PC-9 (cell line): ENCODE data around the gene UNC93A. TPM values are rescaled to one million over a fixed set of nuclear protein-coding genes. Genes with fewer than 3 reads are reported as not detected.

Source experiments
- BruUV-seq: library from RNA; stranded (reverse); fragments of 400-500 nt; replicated peaks from 2 replicates; lab custom pipeline; 2021; lab: Mats Ljungman, UMichigan
- CTCF ChIA-PET: fragments of 300-600 bp; sonication (Branson Sonifier 250); formaldehyde crosslinking; loops from one replicate; lab custom pipeline; 2022; ENCODE audit warnings: antibody characterized with exemption; lab: Charles Lee
- POLR2A ChIA-PET: fragments of 300-600 bp; sonication (Branson Sonifier 250); formaldehyde crosslinking; loops from one replicate; lab custom pipeline; 2022; ENCODE audit warnings: antibody characterized with exemption; ENCODE audit not compliant: unreplicated experiment; lab: Charles Lee
- DNase-seq, 2 experiments: peaks; one replicate each; pipeline versions ENCODE4 v3.0.0 to v3.0.0-alpha.2; 2015 to 2022; ENCODE audit warnings: mixed read lengths in 1 of 2
- H2AFZ ChIP-seq: fragments of 200-600 bp; sonication (generic); 2 replicates; pipeline ENCODE4 v1.8.1; 2017; ENCODE audit warnings: antibody characterized with exemption
- H3F3A ChIP-seq: fragments of 200-600 bp; sonication (generic); 2 replicates; pipeline ENCODE4 v1.8.1; 2017; ENCODE audit warnings: antibody characterized with exemption, mild to moderate bottlenecking, low read depth; ENCODE audit not compliant: insufficient read depth
- H3K27ac ChIP-seq: fragments of 200-600 bp; sonication (generic); 2 replicates; pipeline ENCODE4 v1.6.1; 2016; ENCODE audit warnings: mixed run types
- H3K27me3 ChIP-seq: fragments of 200-600 bp; sonication (generic); 2 replicates; pipeline ENCODE4 v1.6.1; 2016; ENCODE audit warnings: low read depth, mixed run types; ENCODE audit not compliant: insufficient read depth
- H3K36me3 ChIP-seq: fragments of 200-600 bp; sonication (generic); 2 replicates; pipeline ENCODE4 v1.6.1; 2016; ENCODE audit warnings: low read depth, mixed run types
- H3K4me1 ChIP-seq: fragments of 200-600 bp; sonication (generic); replicated peaks from 2 replicates; pipeline ENCODE4 v1.6.1; 2016; ENCODE audit warnings: mixed run types; ENCODE audit not compliant: insufficient read depth
- H3K4me2 ChIP-seq: fragments of 200-600 bp; sonication (generic); 2 replicates; pipeline ENCODE4 v1.6.1; 2017; ENCODE audit warnings: mixed run types
- H3K4me3 ChIP-seq: fragments of 200-600 bp; sonication (generic); 2 replicates; pipeline ENCODE4 v1.6.1; 2016; ENCODE audit warnings: mixed run types
- H3K79me2 ChIP-seq: fragments of 200-600 bp; sonication (generic); 2 replicates; pipeline ENCODE4 v1.6.1; 2017; ENCODE audit warnings: low read depth, mixed run types
- H3K9me2 ChIP-seq: fragments of 200-600 bp; sonication (generic); 2 replicates; pipeline ENCODE4 v1.8.1; 2017; ENCODE audit warnings: mild to moderate bottlenecking; ENCODE audit not compliant: insufficient read depth
- H3K9me3 ChIP-seq: fragments of 200-600 bp; sonication (generic); 2 replicates; pipeline ENCODE4 v1.8.1; 2016; ENCODE audit warnings: low read depth; ENCODE audit not compliant: insufficient read depth
- H4K20me1 ChIP-seq: fragments of 200-600 bp; sonication (generic); 2 replicates; pipeline ENCODE4 v1.8.1; 2017; ENCODE audit not compliant: insufficient read depth
- EZH2 ChIP-seq: fragments of 200-600 bp; sonication (generic); IDR thresholded peaks from 2 replicates; pipeline ENCODE4 v1.8.0; 2017; ENCODE audit warnings: antibody characterized with exemption, low read depth
- intact Hi-C: fragments of 100-400 bp; cut with micrococcal nuclease; formaldehyde crosslinking; loops from one replicate; pipeline ENCODE4 v1.10.0; 2022; ENCODE audit not compliant: unreplicated experiment
- total RNA-seq: library from RNA; stranded (reverse); gene quantifications from 2 replicates; pipeline ENCODE4 v1.2.3, GENCODE V29; 2021
- TF ChIP-seq, protein P1 (sequence below): fragments of 200-600 bp; sonication (generic); conservative IDR thresholded peaks from 2 replicates; pipeline ENCODE4 v1.6.1; 2017; ENCODE audit warnings: mixed run types, antibody characterized with exemption, mild to moderate bottlenecking, moderate library complexity

The UNC93A gene
- total RNA-seq, 1 experiment from 2014 or later, result not detected

DNA sequence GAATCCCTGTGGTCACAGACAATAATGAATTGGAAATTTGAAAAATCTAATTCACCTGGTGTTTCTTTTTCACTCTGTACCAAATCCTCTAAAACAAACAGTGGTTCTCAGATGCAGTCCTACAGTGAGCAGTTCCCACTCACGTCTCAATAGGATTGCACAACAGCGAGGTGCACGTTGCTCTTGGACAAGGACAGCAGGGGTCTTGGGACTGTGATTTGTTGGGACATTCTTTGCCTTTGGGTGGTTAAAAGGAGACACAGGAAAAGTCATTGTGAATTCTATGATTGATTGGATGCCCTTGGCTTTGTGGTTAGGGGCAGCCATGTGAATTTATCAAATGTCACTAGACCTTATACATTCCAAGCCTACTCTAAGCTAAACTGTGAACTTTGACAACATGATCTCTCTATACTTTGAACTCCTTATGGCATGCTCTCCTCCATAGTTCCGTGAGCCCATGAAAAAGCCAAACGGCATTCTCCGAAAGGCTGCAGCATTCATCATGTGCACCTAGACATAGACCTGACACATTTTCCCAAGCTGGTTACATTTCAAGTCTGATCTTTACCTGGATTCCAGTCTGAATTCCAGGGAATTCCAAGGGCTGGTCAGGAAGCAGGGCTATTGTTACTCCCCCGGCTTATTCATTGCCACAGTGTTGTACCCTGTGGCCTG is 647 bp downstream of the UNC93A start:
- Histone ChIP-seq H3K4me1 (no peaks in the 10 kb centered on the region), H3K36me3 (no peaks in the 10 kb centered on the region), H3K27me3 (peaks cover 90% of the 10 kb centered on the region), H3K27ac (no peak overlapping the region), H3K4me3 (no peak overlapping the region), H3K9me3 (no peaks in the 10 kb centered on the region), H4K20me1 (no peaks in the 10 kb centered on the region), H3F3A (no peaks in the 10 kb centered on the region), H2AFZ (no peak overlapping the region), H3K9me2 (no peaks in the 10 kb centered on the region), H3K4me2 (no peak overlapping the region), H3K79me2 (no peaks in the 10 kb centered on the region)
- POLR2A ChIA-PET, result no interaction called here
- intact Hi-C loops, result no loop called here
- CTCF ChIA-PET, result no interaction called here
- no peak for DNase-seq
- BruUV-seq, result no TSS peak
- TF ChIP-seq, protein P1, sequence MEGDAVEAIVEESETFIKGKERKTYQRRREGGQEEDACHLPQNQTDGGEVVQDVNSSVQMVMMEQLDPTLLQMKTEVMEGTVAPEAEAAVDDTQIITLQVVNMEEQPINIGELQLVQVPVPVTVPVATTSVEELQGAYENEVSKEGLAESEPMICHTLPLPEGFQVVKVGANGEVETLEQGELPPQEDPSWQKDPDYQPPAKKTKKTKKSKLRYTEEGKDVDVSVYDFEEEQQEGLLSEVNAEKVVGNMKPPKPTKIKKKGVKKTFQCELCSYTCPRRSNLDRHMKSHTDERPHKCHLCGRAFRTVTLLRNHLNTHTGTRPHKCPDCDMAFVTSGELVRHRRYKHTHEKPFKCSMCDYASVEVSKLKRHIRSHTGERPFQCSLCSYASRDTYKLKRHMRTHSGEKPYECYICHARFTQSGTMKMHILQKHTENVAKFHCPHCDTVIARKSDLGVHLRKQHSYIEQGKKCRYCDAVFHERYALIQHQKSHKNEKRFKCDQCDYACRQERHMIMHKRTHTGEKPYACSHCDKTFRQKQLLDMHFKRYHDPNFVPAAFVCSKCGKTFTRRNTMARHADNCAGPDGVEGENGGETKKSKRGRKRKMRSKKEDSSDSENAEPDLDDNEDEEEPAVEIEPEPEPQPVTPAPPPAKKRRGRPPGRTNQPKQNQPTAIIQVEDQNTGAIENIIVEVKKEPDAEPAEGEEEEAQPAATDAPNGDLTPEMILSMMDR, result no peak
- no peak for TF ChIP-seq EZH2

DNA sequence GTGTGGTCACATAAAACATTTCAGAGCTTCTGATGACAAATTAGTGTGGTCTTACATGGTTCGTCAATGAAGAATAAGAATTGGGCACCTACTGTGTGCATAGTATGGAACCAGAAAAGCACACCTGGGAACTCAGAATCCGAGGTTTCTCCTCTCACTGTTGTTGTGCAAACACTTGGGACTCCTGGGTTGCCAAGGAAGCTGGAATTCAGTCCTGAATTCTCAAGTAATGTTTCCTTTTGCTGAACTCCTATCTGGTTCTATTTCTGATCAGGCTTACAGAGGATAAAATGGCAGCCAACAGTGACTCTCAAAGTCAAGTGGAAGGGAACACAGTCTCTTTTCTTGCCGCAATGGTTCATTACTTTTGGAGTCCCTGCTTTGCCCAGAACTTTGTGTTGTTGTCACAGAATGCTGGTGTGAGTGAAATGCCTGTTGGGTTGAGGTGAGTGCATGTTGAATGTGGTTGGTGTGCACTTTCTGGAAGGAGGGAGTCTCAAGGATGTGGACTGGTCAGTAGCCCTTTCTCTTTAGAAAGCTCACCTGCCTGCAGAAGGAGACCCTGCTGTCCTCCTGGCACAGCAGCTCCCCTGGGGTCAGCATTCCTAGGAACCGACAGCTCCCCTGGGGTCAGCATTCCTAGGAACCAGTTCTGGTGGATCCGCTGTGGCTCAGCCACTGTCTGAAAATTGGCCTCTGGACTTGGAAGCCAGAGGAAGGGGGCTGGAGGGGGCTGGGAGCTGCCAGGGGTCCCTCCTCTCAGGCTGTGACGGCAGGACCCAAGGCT is 1.4 kb downstream of the UNC93A start:
- H3K27ac ChIP-seq, result no peak overlapping the region
- no peaks in the 10 kb centered on the region for H4K20me1 ChIP-seq
- no peaks in the 10 kb centered on the region for H3K4me1 ChIP-seq
- CTCF ChIA-PET, result no interaction called here
- H3K36me3 ChIP-seq, result no peaks in the 10 kb centered on the region
- POLR2A ChIA-PET, result no interaction called here
- DNase-seq, result no peak
- no peaks in the 10 kb centered on the region for H3K9me2 ChIP-seq
- no peak overlapping the region for H3K4me3 ChIP-seq
- peaks cover 91% of the 10 kb centered on the region for H3K27me3 ChIP-seq
- H3K9me3 ChIP-seq, result no peaks in the 10 kb centered on the region
- intact Hi-C loops, result no loop called here
- no peak overlapping the region for H2AFZ ChIP-seq
- no peaks in the 10 kb centered on the region for H3K79me2 ChIP-seq
- TF ChIP-seq, protein P1, result no peak
- no peak for TF ChIP-seq EZH2
- BruUV-seq, result no TSS peak
- H3F3A ChIP-seq, result no peaks in the 10 kb centered on the region
- no peak overlapping the region for H3K4me2 ChIP-seq

DNA sequence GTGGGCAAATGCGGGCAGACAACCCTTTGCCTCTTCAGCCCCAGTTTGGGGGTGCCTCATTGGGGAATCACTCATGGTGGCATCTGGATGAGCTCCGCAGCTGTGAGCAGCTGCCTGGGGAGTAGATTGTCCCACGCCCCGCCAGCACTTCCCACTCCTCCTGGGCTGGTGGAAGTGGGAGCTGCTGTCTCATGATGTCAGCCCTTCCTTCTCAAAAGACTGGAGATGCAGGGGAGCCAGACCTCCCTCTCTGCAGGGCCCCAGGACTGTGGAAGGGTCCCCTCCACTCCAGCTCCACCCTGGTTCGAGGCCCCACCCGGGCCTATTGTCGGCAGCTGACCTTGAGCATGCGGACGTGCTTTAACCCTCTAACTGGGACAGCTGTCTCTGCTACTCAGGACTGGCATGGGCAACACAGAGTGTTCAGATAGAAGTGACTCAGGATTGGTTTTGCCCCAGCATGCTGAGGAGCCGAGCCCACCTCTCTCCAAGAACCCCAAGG is 2.0 kb downstream of the UNC93A start:
- Histone ChIP-seq H3K79me2 (no peaks in the 10 kb centered on the region), H3K27ac (no peak overlapping the region), H3K27me3 (peaks cover 91% of the 10 kb centered on the region), H3F3A (no peaks in the 10 kb centered on the region), H3K4me2 (no peak overlapping the region), H2AFZ (no peak overlapping the region), H3K4me1 (no peaks in the 10 kb centered on the region), H3K36me3 (no peaks in the 10 kb centered on the region), H3K4me3 (no peak overlapping the region), H3K9me3 (no peaks in the 10 kb centered on the region), H3K9me2 (no peaks in the 10 kb centered on the region), H4K20me1 (no peaks in the 10 kb centered on the region)
- ChIA-PET CTCF (no interaction called here), POLR2A (no interaction called here)
- TF ChIP-seq, protein P1, result no peak
- no peak for TF ChIP-seq EZH2
- no TSS peak for BruUV-seq
- DNase-seq, result no peak
- intact Hi-C loops, result no loop called here
